NK-92 (cell line): ENCODE measurements around the gene RRP9.

Experiments used
- DNase-seq: peaks from one replicate; lab custom pipeline; 2025; ENCODE audit not compliant: unreplicated experiment; lab: John Stamatoyannopoulos, UW

Gene RRP9

DNA sequence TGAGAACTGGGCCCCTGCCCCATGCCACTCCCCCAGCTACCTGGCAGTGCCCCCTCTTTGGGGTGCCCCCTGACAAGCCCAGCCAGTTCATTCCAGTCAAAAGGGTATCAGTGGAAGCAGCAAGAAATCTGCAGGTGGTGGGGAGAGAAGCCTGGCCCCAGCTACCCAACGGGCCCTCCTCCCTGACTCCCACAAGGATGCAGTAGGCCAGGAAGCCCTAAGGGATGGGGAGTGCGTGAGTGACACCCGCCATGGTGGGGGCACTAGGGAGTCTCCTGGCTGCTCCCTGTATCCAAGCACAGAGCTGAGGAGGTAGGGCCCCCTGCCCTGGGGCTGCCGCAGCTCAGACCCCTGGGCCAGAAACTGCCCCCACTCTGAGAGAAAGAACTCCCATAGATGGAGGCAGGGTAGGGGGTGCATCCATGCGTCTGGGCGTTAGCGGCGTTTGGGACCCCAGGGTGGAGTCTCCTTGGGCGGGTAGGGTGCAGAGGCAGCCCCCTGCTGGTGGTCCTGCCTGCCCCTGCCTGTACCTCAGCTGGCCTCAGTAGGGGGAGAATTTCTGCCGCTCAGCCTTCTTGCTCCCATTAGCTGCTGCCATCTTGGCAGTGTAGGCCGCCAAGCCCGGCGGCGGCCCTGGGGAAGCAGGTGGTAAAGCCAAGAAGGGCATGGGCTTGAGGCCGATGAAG, 16.0 kb upstream of the RRP9 start:
- no peak for DNase-seq

DNA sequence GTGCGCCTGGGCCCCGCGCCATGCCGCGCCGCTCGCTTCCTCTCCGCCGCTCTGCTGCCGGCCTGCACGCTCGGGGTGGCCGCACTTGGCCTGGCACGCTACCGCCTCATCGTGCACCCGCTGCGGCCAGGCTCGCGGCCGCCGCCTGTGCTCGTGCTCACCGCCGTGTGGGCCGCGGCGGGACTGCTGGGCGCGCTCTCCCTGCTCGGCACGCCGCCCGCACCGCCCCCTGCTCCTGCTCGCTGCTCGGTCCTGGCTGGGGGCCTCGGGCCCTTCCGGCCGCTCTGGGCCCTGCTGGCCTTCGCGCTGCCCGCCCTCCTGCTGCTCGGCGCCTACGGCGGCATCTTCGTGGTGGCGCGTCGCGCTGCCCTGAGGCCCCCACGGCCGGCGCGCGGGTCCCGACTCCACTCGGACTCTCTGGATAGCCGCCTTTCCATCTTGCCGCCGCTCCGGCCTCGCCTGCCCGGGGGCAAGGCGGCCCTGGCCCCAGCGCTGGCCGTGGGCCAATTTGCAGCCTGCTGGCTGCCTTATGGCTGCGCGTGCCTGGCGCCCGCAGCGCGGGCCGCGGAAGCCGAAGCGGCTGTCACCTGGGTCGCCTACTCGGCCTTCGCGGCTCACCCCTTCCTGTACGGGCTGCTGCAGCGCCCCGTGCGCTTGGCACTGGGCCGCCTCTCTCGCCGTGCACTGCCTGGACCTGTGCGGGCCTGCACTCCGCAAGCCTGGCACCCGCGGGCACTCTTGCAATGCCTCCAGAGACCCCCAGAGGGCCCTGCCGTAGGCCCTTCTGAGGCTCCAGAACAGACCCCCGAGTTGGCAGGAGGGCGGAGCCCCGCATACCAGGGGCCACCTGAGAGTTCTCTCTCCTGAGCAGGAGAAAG, 14.4 kb upstream of the RRP9 start:
- DNase-seq: no peak

DNA sequence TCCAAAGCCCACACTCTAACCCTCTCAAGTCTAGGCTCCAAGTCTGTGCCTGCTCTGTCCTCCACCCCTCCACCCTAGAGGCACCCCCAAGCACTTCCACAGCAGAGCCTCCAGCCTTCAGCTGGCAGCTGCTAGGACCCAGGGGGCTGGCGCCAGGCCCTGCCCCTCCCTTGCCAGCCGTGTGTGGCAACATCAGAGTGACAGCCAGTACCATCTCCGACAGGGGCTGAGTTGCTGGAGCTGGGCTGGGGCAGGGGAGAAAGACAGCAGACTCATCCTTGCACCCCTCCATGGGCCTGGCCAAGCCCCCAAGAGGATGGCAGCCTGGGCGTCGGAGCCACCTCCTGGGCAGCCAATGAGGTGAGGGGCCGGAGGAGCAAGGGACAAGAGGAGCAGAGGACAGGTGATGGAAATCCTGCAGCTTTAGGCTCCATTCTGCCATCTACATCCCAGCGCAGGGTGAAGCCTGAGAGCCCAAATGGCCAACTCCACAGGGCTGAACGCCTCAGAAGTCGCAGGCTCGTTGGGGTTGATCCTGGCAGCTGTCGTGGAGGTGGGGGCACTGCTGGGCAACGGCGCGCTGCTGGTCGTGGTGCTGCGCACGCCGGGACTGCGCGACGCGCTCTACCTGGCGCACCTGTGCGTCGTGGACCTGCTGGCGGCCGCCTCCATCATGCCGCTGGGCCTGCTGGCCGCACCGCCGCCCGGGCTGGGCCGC, 13.6 kb upstream of the RRP9 start, which contains the start of gene GPR62:
GPR62 (plus strand) TSS at position 207 of the 718 bp plus-strand sequence; CDS start at position 479, 272 bp downstream.
- no peak for DNase-seq

DNA sequence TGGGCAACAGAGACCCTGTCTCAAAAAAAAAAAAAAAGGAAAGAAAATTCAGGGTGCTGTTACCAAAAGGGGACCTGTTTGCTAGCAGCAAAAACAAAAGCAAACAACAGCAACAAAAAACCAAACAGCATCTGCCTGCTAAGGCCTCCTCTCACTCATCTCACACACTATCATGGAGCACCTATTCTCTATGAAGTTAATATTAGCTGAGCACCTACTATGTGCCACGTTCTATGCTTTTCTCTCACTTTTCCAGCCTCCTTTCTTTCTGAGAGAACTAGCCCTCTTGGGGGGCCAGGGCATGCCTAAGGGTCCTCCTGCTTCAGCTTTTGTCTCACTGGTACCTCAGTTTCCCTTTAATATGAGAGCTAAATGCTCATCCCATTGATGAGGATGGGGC, 13.0 kb upstream of the RRP9 start:
- no peak for DNase-seq

DNA sequence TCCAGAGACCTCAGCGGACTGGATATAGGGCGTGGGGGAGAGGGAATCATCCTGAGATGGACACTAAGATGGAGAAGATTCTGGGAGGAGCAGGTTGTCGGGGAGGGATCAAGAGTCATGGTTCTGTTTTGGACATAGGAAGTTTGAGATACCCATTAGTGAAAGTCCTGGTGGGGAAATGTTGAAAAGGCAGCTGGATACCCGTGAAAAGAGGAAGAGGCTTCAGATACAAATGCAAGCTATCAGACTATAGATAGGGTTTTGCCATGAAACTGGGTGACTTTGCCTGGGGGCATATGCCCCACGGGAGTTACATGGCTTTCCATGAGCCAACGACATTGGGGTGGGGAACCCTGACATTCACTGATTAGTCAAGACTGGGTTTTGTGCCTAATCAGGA, 12.4 kb upstream of the RRP9 start:
- no peak for DNase-seq

DNA sequence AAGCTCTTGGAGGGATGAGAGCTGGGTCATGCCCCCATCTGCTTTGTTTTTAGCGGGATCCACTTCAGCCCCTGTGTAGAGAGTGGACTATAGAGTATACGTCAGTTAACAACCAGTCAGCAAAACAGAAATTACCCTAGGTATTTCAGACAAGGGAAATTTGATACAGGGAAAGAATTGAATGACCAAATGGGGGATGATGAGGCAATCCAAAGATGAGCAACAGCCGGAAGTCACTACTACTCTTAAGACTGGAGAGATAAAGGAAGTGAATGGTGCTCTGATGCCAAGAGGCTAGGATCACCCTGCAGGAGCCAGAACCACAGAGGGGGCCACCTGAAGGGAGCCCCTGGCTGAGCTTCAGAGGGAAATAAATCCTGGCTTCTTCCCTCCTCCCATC, 11.7 kb upstream of the RRP9 start:
- no peak for DNase-seq

DNA sequence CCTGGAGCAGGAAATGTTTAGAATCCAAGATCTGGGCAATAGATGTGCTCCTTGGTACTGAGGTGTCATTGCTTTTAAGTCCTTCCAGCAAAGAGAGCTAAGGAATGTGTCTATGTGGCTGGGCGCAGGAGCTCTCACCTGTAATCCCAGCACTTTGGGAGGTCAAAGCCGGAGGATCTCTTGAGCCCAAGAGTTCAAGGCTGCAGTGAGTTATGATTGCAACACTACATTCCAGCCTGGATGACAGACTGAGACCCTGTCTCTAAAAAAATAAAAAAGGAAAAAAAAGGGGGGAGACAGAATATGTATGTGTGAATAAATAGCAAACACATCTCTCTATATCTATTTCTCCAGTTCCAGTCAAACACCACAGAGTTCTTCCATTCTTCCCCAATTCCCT, 9.2 kb upstream of the RRP9 start:
- DNase-seq: no peak

DNA sequence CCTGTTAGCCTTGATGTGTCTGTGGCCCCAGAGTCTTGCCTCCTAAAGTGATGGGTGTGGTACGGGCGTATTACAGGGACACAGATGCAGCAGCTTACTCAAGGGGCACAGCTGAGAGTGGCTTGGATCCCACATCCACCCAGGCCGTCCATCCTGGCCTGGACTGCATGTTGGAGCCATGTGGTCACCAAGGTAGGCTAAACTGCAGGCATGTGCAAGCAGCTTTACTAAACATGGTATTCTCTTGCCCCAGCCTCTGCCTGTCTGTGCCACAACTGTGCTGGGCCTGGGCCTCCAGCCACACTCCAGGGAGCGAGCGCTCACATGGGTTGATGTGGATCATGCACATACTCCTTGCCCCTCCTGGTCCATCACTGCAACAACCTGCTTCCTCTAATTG, 7.4 kb upstream of the RRP9 start:
- no peak for DNase-seq

DNA sequence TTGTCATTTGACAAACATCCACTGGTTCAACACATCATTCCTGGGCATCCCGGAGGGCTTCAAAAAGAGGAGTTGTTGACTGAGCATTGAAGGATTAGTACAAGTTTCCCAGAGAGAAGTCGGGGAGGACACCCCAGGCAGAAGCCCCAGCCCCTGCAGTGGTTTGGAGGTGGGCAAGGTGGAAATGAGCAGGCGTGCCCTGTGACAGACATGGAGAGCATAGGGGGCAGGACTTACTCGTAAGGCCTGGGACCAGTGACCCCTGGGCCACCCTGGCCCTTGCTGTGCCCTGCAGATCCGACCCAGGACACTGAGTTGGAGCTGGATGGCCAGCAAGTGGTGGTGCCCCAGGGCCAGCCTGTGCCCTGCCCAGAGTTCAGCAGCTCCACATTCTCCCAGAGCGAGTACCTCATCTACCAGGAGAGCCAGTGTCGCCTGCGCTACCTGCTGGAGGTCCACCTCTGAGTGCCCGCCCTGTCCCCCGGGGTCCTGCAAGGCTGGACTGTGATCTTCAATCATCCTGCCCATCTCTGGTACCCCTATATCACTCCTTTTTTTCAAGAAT, 6.4 kb upstream of the RRP9 start:
- DNase-seq: no peak

DNA sequence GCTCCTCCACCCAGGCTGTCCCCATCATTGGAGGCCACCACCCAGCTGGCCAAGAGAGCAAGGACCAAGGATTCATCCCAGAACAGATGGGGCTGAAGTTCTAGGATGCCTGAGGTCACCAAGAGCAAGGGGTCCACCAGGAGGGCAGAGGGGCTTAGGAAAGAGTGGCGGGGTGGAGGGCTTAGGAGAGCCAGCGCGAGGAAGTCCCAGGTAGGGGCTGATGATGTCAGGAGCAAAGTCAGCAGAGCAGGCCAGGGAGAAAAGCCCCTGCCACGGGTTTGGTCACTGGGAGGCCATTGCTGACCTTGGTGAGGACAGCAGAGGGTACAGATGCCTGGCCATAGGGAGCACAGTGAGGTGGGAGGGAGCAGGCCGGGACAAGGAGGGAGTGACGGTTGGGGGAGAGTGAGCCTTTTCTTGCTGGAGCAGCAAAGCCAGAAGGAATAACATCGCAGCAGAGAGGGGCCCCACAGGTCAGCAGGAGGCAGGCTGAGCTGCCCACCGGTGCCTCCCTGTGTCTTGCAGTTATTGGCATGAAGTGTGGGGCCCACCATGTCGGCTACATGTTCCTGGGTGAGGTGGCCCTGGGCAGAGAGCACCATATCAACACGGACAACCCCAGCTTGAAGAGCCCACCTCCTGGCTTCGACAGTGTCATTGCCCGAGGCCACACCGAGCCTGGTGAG, 5.7 kb upstream of the RRP9 start:
- no peak for DNase-seq

DNA sequence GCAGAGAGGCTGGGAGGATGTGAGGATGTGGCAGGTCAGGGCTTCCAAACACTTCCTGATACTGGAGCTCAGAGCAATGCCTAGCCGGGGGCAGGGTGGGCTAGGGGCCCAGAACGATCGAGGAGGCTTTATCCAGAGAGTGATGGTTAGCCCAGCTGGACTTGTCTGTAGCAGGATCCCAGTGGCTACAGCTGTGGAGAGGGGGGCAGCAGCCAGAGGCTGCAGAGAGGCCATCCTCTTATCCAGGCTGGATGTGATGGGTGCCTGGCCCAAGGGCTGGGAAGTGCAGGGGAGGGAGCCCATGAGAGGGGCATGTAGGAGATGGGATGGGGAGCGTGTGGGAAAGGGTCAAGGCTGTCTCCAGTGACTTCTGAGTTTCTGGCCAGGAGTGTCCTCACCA, 5.1 kb upstream of the RRP9 start:
- DNase-seq: no peak

DNA sequence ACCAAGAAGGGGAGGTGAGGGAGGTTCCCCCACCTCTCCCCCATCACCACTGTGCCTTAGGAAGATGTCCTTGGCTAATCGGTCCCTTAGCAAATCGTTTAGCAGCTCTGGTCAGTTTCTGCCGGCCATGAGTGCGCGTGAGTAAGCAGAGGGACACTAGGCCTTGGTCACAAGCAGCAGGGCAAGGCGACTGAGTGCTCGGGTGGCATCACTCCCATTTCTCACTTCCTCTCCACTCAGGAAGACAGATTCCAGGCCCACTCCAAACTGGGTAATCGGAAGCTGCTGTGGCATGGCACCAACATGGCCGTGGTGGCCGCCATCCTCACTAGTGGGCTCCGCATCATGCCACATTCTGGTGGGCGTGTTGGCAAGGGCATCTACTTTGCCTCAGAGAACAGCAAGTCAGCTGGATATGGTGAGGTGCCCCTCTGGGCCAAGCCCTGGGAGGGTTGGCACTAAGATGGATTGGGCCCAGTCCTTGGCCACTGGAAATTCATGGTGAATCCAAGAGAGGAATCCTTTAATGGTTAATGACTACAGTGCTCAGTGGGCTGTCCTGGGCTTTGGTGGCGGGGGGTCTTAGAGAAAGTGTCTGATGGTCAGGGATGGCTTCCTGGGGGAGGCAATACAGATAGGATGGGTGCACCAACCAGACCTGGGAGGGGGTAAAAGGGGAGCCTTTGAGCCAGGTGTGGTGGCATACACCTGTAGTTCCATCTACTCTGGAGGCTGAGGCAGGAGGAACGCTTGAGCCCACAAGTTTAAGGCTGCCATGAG, 4.4 kb upstream of the RRP9 start:
- DNase-seq: no peak

DNA sequence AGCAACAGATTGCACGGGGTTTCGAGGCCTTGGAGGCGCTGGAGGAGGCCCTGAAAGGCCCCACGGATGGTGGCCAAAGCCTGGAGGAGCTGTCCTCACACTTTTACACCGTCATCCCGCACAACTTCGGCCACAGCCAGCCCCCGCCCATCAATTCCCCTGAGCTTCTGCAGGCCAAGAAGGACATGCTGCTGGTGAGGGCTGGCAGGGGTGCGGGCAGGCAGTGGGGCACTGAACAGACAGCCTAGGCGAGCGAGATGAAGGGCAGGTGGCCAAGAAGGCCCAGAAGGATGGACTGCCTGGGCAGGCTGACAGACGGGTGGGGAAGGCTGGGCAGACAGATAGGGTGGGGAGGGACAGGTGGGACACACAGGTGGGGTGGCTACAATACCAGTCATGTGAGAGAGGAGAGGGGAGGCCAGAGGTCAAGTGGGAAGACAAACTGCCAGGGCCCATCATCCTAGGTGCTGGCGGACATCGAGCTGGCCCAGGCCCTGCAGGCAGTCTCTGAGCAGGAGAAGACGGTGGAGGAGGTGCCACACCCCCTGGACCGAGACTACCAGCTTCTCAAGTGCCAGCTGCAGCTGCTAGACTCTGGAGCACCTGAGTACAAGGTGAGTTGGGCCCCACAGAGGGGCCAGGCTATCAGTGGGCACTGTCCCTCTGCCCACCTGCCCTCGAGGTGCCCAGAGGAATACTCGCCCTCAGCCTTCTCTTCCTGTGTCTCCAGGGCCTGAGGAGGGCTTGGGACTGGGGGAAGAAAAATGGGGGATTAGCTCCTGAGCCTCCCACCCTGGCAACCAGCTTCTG, 3.5 kb upstream of the RRP9 start:
- no peak for DNase-seq

DNA sequence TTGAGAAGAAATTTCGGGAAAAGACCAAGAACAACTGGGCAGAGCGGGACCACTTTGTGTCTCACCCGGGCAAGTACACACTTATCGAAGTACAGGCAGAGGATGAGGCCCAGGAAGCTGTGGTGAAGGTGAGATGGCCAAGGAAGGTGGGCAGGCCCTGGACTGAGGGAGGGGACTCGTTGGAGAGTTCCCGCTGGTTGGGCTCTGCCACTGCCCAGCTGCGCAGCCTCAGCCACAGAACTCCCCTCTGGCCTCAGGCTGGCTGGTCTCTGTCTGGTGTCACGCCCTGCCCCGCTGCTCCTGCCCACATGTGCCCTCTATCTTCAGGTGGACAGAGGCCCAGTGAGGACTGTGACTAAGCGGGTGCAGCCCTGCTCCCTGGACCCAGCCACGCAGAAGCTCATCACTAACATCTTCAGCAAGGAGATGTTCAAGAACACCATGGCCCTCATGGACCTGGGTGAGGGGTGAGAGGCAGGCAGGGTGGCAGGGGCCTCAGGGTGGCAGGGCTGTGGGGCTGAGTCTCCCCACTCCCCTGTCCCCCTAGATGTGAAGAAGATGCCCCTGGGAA, 2.8 kb upstream of the RRP9 start:
- no peak for DNase-seq

DNA sequence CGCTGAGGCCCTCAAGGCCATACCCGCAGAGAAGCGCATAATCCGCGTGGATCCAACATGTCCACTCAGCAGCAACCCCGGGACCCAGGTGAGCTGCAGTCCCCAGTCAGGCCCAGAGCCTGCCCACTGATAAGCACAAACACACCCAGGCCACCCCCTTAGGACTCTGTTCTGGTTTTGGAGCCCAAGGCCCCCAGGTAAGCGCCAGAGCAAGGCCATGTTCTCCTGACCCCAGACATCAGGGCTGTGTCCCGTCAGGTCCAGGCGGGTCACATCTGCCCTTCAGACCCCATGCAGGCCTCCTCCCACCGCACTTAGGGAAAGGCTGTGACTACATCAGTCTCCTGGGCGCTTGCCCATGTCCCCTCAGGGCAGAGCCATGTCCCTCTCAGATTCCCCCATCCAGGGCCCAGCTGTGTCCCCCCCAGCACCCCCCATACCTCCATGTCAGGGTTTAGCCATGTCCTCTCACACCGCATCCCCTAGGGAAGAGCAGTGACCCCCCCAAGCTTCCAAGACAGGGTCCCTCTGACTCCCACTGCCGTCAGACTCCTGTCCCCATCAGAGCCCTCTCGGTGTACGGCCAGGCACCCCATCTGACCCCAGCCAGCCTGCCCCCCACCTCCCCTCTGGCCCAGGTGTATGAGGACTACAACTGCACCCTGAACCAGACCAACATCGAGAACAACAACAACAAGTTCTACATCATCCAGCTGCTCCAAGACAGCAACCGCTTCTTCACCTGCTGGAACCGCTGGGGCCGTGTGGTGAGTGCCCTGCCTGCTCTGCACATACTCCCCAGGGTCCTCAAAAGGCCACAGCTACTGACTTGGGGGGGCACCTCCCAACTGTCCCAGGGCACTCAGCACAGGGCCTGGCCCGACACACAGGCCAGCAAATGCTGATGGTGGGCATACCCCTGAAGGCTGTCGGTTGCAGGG, 2.0 kb upstream of the RRP9 start:
- no peak for DNase-seq

DNA sequence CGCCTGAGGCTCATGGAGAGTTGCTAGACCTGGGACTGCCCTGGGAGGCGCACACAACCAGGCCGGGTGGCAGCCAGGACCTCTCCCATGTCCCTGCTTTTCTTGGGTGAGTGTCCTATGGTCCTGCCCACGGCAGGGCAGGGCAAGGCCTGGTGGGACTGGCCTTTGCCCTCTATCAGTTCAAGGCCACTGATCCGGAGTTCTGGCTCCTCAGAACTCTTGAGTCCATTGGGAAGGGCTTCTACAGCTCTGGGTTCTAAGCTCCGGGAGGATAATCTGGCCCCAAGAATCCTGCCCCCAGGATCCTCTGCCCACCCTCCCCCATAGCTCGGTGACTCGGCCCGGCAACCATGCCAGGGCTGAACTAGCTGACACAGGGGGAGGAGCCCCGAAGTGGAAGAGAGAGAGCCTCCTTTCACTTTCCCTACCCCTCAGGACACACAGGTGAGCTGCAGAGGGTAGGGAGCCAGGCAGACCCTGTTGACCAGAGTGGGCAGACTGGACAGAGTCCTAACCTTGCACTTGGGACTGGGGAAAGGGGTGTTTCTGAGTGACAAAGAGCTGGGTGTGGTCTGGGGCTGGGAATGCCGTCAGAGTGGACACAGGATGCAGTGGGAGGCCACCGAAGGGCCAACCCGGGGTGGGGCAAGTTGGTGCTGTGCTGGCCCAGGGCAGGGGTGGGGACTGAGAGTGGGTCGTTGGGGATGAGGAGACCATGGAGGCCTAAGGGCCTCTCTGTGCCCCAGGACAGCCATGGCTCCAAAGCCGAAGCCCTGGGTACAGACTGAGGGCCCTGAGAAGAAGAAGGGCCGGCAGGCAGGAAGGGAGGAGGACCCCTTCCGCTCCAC, 1.1 kb upstream of the RRP9 start:
- DNase-seq: no peak

DNA sequence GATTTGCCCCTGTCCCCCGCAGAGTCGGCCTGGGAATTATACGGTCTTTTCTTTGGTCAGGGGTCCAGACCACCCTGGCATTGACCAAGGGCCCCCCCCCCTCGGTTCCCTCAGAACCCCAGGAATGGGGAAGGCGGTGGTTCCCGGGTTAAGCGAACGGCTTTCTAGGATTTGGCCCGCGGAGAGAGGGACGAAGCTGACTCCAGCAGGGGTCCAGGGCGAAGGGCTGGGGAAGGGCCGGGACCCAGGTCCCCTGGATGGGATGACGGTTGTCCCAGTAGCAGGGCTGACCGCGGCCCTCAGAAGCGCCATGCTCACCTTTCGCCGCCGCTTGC, 274 bp downstream of the RRP9 start:
- no peak for DNase-seq
